HG03196 (cell line): ENCODE measurements around the gene GNG3.
"Not testable (repeated sequence)": the region's sequence is repeated elsewhere in the genome, so short reads cannot be mapped to it uniquely, and the experiment has no call there.

Source experiments
- ATAC-seq: cut with Tn5 transposase; IDR thresholded peaks from one replicate; pipeline ENCODE4 v1.9.1; 2021; ENCODE audit not compliant: unreplicated experiment

Gene GNG3

DNA sequence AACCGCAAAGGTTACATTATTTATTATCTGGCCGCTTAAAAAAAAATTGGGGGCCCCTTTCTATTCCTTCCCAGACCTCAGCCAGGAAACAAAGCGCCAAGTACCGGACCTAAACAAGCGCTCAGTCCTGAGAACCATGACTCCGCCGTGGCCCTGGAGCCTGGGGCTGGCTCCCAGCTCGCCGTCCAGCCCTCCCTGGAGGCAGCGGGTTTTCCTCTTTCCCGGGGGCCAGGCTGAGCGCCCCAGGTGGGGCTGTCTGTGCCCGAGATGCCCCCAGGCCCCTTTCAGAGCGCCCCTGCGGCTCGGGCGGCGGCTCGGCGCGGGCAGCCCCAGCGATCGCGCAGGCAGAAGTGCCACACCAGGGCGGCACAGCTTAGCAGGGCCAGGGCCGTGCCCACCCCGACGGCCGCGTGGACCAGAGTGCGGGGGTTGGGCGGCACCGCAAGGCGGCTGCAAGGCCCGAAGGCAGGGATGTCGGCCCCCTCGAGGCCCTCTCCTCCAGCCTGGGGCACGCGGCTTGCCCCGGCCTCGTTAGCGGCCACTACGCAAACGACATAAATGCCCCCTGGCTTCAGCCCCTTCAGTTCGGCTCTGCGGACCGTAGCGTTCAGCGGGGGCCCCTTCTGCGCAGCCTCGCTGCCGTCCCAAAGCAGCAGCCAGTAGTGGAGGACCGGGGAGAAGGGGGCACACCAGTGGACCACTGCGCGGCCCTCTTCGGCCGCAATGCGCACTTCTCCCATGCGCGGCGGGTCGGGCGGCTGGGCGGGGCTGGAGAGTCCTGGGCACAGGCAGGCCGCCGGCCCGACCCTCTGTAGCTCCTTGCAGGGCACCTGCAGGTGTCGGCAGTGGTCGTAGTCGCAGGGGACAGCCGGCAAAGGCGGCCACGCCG lies 19.7 kb upstream of the GNG3 start:
- ATAC-seq = no peak

DNA sequence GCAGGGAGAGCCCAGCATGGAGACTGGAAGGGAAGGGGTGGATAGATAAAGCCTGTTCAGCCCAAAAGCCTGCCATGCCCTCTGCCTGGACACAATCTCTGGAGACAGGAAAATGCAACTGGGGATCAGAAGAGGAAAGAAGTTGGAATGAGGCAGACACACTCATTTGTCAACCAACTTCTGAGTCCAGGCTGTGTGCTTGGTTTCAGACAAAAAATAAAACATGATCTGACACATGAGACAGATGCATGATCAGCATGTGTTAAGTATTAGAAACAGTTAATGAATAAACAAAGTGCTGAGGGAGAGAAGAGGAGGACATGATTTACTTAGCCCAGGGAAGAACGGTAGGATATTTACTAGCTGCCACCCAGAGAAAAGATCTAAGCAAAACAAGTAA lies 19.0 kb upstream of the GNG3 start:
- ATAC-seq = no peak

DNA sequence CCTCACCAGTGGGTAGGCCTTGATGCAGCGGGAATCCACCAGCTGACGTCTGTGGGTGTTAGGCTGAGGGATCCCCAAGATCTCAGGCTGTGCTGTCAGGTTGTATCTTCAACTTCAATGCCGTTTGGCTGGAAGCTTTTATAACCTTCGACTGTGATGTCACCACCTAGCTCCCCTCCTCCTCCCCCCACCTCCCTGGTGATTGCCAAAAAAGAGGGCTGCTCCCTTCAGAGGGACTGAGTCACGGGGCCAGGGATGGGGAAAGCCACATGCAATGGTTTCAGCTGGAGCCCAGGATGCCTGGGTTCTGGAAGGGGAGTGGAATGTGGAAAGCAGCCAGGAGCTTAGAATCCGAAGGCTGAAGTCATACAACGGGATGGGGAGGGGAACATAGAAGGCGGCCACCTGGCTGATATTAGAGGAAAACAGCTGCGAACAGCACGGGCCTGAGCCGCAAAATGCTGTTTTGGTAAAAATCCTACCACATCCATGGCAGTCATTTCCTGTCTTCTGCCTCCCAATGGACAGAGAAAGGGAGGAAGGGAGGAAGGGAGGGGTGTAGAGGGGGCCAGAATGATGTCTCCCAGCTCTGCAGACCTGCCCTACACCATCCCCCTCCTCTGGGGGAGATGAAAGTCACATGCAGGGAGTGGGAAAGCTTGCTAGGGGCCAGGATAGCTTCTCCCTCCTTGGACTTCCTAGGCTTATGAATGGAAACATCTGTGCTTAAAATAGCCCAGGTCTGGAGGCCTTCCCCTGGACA lies 17.9 kb upstream of the GNG3 start, which contains the start of gene LRRN4CL:
Gene LRRN4CL (minus strand): TSS at position 110 of the 763 bp plus-strand sequence. CDS start 1,022 bp downstream, outside the sequence.
- ATAC-seq = no peak

DNA sequence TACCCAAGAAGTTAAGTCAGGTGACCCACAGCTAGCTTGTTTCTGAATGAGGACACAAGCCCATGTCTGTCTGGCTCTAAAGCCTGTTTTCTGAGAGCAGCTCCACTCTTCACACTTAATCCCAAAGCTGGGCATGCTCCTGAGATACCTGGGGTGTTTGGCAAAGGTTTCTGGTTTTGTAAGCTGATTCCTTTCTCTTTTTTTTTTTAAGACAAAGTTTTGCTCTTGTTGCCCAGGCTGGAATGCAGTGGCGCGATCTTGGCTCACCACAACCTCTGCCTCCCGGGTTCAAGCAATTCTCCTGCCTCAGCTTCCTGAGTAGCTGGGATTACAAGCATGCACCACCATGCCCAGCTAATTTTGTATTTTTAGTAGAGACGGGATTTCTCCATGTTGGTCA lies 13.9 kb upstream of the GNG3 start:
- not testable (repeated sequence) for ATAC-seq

DNA sequence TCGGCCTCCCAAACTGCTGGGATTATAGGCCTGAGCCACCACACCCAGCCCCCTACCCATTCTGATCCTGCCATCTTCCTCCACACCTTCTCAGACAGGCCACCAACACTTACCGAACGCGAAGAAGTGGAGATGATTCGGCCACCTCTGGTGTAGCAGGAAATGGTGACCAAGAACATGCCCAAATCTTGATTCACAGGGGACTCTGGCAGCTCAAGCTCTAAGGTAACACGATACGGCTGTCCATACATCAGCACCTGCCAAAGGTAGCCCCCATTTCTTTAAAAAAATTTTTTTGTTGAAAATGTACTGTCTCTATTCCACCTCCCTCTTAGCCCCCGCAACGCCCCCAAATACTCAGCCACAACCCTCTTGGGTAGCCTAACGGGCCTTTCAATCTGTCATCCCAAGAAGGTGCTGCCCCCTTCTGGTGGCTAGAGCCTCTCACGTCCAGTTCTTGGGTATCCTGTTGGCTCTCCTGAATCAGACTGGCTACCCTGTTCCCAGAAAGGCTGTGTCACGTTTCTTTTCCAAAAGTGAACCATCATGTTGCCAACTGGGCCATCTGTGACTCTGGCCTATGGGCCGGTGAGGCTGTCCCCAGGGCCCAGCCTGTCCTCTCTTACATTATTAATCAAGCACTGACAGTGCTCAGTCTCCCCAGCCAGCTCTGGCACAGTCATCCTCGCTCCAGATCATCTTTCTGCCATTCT lies 12.9 kb upstream of the GNG3 start:
- ATAC-seq = no peak

DNA sequence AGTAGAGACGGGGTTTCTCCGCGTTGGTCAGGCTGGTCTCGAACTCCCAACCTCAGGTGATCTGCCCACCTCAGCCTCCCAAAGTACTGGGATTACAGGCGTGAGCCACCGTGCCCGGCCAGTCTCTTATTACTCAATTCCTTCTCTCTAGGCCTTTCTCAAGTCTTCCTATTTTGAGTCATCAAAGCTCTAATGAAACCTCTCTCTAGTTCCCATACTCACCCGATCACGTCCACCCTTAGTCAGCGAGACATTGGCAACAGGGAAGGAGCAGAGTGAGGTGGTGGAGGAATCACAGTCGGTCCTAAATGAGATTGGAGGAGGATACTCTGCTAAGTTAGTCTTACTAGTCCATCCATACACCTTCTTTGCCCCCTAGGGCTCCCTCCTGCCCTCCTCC lies 5.2 kb upstream of the GNG3 start:
- no peak for ATAC-seq

DNA sequence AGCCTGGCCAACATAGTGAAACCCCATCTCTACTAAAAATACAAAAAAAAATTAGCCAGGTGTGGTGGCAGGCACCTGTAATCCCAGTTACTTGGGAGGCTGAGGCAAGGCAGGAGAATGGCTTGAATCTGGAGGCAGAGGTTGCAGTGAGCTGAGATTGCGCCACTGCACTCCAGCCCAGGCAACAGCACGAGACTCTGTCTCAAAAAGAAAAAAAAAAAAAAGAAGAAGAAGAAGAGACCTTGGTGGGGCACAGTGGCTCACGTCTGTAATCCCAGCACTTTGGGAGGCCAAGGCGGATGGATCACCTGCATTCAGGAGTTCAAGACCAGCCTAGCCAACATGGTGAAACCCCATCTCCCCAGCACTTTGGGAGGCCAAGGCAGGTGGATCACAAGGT lies 3.6 kb upstream of the GNG3 start:
- ATAC-seq = not testable (repeated sequence)

DNA sequence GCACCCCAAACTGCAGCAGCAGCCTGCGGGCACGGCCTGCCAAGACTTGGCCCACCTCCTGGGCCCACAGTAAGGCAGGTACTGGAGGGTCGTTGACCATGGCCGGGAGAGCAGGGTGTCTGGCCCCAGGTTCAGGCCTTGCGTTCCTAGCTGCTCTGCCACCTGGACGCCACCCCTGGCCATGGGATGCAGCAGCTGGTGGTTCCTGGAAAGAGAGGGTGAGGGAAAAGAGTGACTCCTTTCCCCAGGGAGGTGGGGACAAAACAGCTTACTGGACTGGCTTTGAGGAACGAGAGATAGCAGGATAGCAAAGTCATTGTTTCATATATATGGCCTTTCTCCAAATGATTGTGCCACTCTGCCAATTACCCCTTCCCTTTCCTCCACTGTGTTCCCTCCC lies 2.1 kb upstream of the GNG3 start:
- no peak for ATAC-seq

DNA sequence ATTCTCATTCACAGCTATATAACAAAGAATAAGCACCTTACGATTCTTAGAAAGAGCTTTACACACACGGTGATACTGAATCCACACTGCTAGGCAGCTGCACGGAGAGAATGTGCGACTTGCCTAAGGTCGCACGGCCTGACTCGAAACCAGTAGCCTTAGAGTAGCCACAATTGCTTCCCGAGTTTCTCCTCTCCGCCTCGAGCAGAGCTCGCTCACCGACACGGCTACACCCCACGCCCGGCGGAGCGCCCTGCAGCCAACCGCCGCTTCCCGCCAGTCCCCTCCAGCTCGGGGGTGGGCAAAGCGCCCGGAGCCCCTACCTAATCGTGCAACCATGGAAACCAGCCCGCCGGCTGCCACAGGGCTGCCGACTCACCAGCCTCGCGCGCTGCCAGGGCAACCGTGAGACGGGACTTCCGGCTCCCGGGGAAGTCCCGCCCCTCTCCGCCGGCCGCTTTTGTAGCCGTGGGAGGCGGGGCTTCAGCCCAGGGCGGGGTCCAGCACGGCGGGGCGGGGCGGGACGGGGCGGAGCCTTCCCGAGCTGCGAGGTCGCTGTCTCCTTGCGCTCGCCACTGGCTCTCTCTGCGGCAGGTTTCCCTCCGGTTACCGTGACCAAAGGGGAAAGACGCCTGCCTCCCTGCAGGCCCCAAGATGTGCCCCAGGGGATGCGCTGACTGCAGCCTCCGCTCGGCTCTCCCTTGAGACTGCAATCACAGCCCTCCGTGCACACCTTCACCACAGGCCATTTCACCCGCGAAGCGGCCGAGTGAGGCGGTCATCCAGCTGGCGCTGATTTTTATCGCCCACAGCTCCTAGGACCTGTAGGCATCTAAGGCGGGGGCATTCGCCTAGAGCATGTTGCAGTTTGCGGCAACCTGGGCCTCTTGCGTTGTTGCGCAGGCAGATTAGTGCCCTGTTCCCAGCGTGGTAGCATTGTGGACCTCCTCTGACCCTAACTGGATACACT lies 1.3 kb upstream of the GNG3 start:
- peak; percentile 55 for ATAC-seq

DNA sequence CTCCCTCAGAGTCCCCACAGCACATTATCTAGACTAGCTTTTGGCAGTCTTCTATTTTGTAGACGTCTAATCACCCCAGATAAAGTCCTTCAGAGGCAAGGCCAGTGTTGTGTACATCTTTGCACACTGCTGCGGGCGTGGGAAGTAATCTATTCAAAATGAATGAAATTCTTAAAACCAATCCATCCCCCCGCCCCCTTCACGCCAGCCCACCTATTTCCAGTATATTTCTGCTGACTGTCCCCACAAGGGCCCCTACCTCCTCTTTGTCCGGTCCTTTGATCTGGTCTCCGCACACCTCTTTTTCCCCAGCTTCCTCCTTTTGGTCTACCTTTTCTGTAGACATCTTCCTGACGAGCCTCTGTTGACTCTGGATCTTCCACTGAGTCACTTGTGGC lies 627 bp upstream of the GNG3 start:
- no peak for ATAC-seq

DNA sequence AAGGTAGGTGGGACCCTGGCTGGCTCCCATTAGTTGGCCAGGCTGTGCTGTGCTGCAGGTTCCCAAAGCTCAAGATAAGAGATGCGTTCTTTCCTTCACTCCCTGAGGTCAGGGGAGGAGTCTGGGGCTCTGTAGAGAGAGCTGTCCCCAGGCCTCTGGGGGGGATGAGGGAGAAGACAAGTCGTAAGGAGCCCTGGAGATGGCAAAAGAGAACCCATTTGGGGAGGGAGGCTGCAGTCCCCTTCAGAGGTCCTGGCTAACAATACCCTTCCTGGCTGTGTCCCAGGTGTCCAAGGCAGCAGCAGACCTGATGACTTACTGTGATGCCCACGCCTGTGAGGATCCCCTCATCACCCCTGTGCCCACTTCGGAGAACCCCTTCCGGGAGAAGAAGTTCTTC lies 916 bp downstream of the GNG3 start:
- ATAC-seq = no peak

DNA sequence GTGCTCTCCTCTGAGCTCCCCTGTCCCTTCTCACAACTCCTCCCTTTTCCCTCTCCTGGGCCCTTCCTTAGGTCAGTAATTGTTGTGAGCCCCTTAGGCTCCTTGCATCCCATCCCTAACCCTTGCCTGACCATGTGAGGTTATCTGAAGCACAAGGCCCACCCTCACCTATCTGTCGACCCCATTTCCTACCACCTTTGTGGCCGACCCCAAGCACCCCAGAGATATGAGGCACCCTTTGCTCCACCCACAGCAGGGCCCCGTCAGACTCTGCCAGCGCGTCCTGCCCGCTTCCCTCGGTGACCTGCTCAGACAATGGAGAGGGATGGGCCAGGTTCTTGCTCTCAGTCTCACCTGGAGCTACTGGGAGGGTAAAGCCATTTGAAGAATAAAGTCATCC lies 1.3 kb downstream of the GNG3 start:
- no peak for ATAC-seq

DNA sequence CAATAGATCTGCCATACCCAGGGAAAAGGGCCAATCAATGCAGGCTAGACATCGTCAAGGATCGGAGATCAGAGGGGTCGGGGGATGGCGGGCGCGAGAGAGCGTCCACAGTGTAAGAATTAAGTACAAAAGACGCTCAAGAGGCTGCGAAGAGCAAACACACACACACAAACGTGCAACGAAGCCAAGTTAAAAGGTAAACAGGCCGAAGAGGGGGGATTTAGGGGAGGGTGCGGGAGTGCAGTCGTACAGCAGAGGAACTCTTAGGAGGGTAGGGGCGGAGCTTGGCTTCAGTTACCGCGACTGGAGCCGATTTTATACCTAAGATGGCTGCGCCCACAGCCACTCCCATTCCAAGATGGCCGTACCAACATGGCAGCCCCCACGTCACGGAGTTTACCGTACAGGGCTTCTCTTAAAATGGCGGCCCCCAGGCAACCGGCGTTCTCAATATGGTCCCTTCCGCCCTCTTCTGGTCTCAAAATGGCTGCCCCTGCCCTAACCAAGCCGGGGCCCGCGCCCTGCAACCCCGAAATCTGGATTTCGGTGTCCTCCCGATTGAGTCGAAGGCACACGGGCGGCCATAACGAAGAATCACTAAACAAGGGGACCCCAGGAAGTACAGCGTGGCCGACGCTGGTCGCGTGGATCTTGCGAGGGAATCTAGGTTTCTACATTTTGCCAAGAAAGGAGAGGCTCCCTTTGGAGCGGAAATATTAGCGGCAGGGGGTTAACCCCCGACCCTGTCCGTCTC lies 1.9 kb downstream of the GNG3 start:
- peak; percentile 62 for ATAC-seq

DNA sequence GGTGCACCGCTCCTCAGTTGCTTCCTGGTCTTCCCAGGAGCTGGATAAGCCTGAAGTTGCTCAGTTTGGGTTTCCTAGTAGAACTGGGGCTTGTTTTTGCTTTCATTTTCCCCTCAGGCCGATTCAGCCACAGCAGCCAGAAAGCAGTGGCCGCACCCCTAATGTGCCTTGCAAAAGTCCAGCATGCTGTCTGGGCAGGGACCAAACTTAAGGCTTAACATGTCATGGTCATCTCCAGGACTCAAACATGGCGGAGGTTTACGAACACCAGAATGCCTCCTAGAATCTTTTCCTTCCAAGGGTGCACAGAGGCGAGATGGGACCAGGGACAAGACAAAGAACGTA lies 2.5 kb downstream of the GNG3 start:
- no peak for ATAC-seq

DNA sequence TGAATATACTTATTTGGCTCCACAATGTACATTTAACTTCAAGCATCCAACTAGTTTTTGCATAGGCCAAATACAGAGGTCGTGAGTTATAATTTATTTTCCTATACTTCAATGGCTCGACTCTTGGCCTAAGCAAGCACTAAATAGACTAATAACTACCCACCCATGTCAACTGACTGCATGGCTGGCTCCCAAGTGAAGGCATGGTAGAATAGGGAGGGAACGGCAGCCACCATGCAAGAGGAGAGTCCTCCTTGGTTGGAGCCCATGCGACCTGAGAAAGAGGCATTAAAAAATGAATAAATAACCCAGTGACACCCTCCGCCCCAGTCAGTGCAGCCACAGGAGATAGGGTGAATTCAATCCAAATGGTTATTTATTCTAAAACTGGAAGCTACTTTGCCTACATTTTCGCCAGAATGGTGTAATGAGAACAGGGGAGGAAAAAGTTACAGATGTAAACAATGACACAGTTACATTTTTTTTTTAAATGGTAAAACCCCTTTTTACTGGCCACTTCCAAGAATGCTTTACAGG lies 4.9 kb downstream of the GNG3 start:
- ATAC-seq = no peak

DNA sequence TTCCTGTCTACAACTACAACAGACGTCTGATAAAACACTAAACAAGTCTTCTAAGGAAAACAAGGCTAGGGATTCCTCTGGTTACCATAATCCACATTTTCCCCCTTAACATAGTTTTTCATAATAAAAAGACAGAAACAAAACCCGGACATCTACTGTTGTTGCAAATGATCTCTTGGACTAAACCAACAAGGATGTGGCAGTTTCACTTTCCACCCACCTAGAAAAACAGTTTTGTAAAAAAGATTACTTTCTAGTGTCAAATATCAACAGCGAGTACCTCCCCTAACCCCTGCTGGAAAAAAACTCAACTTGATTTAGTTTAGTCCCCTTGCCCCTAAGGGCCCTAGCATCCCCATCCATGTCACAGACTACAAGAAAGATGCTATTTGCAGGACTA lies 5.4 kb downstream of the GNG3 start:
- no peak for ATAC-seq

DNA sequence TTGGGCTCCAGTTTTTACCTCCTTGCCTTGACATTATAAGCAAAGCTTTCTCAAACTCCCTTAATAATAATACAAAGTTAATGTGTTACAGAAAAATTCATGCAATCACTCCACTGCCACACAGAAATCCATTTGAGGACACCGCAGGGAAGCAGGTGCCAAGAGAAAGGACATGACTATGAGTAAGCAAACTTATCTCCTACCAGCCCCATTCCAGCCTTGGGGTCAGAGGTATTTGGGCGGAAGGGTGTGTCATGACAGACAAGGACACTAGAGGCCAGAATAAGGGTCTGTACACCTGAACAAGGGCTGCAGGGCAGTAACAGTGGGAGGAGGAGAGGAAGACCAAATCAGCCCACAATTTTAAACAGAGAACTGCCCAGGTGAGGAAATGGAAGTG lies 5.9 kb downstream of the GNG3 start:
- ATAC-seq = no peak

DNA sequence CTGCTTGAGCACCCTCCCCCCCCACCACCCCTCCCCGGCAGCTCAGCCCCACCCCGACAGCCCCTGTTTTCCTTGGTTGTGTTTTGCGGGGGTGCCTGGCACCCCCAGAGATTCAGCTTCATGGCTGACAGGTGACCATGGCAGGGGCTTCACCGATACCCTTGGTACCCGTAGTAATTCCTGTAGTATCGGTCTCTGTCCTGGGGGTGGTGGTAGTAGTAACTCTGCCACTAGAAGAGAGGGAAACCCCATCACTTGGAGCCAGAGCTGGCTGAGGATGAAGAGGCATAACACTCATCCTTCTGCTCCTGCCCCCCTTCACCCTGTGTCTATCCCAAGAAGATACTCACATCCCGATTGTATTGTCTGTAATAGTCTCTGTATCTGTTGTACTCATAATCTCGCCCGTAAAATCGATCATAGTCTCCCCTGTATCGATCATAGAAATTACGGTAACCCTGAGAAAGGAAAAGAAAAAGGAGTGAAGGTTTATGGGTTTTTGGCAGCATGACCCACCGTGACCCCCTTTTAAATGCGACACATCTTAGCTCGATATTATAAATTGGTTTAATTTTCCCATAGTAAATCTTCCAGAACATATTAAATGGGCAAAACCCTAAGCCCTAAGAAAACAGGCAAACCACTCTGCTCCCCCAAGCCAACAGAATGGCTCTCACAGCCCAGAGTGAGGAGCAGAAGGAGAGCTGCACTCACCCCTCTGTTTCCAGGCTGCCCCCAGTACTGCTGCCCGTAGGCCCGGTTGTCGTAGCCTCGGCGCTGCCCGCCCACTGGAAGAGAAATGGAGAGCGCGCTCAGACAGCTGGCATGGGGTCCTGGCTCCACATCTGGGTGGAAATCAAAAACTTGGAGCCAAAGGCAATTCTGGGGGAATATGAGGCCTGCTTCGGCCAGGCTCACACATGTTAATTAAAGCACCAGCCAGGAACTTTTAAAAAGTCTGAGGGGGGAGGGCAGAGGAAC lies 8.0 kb downstream of the GNG3 start:
- ATAC-seq = no peak
